OCI-LY7 (cell line): ENCODE data around the gene CTNNAL1.

Experiments used
- CTCF ChIP-seq: fragments of 200-600 bp; sonication (generic); conservative IDR thresholded peaks from 2 replicates; pipeline ENCODE4 v1.5.1; 2014; ENCODE audit warnings: mild to moderate bottlenecking, antibody characterized with exemption, low read length, moderate library complexity, mixed read lengths
- EZH2phosphoT487 ChIP-seq: fragments of 200-600 bp; sonication (generic); IDR thresholded peaks from 2 replicates; pipeline ENCODE4 v1.6.1; 2018; ENCODE audit warnings: low read depth, borderline replicate concordance, mild to moderate bottlenecking, mixed run types, antibody characterized with exemption, low read length, moderate library complexity, mixed read lengths

GRCh38 chr9:108953983-108954574, 59.2 kb downstream of the CTNNAL1 start:
- TF ChIP-seq CTCF (peak; percentile 88), EZH2phosphoT487 (no peak)
